PC-3 (cell line): ENCODE data around the gene RGS7. TPM values are rescaled to one million over a fixed set of nuclear protein-coding genes. Genes with fewer than 3 reads are reported as not detected.
A peak's percentile ranks its signal among the peaks of the same experiment; 100 is the strongest.

Experiments used
- ATAC-seq: fragments of 200-7000 bp; cut with Tn5 transposase; 2 replicates; pipeline ENCODE4 v1.9.1; 2020; ENCODE audit warnings: mild to moderate bottlenecking, moderate library complexity
- BruUV-seq: library from RNA; stranded (reverse); fragments of 400-500 nt; replicated peaks from 2 replicates; lab custom pipeline; 2021; lab: Mats Ljungman, UMichigan
- CTCF ChIA-PET: fragments of 300-600 bp; sonication (Branson Sonifier 250); formaldehyde crosslinking; loops from one replicate; lab custom pipeline; 2022; ENCODE audit warnings: antibody characterized with exemption; lab: Charles Lee
- POLR2A ChIA-PET: fragments of 300-600 bp; sonication (Branson Sonifier 250); formaldehyde crosslinking; loops from one replicate; lab custom pipeline; 2022; ENCODE audit warnings: antibody characterized with exemption; ENCODE audit not compliant: unreplicated experiment; lab: Charles Lee
- DNase-seq: peaks from one replicate; pipeline ENCODE4 v3.0.0-alpha.2; 2015
- H2AFZ ChIP-seq: fragments of 300-600 bp; sonication (generic); 2 replicates; pipeline ENCODE4 v1.6.0; 2016; ENCODE audit warnings: antibody characterized with exemption, low read length
- H3F3A ChIP-seq: fragments of 300-600 bp; sonication (generic); one replicate; pipeline ENCODE4 v1.6.0; 2017; ENCODE audit warnings: antibody characterized with exemption, low read length, control low read depth, mild to moderate bottlenecking; ENCODE audit not compliant: unreplicated experiment
- H3K27ac ChIP-seq: fragments of 300-600 bp; sonication (generic); 2 replicates; pipeline ENCODE4 v1.5.1; 2016; ENCODE audit warnings: mild to moderate bottlenecking, low read length
- H3K27me3 ChIP-seq: fragments of 300-600 bp; sonication (generic); 2 replicates; pipeline ENCODE4 v1.6.1; 2016; ENCODE audit warnings: low read length, mixed read lengths
- H3K36me3 ChIP-seq: fragments of 300-600 bp; sonication (generic); 2 replicates; pipeline ENCODE4 v1.6.1; 2016; ENCODE audit warnings: low read depth, mixed run types, low read length, mixed read lengths
- H3K4me1 ChIP-seq: fragments of 300-600 bp; sonication (generic); 2 replicates; pipeline ENCODE4 v1.5.1; 2016; ENCODE audit warnings: low read length; ENCODE audit not compliant: insufficient read depth
- H3K4me2 ChIP-seq: fragments of 300-600 bp; sonication (generic); 2 replicates; pipeline ENCODE4 v1.6.0; 2016; ENCODE audit warnings: low read length
- H3K4me3 ChIP-seq: fragments of 300-600 bp; sonication (generic); 2 replicates; pipeline ENCODE4 v1.5.1; 2016; ENCODE audit warnings: mild to moderate bottlenecking, low read length, mixed read lengths
- H3K79me2 ChIP-seq: fragments of 300-600 bp; sonication (generic); 2 replicates; pipeline ENCODE4 v1.6.1; 2017; ENCODE audit warnings: low read length, mixed read lengths
- H3K9ac ChIP-seq: fragments of 300-600 bp; sonication (generic); 2 replicates; pipeline ENCODE4 v1.6.0; 2016; ENCODE audit warnings: mild to moderate bottlenecking, low read length
- H3K9me2 ChIP-seq: fragments of 300-600 bp; sonication (generic); replicated peaks from 2 replicates; pipeline ENCODE4 v1.6.1; 2016; ENCODE audit warnings: mixed run types, low read length, mixed read lengths
- H3K9me3 ChIP-seq: fragments of 300-600 bp; sonication (generic); 2 replicates; pipeline ENCODE4 v1.6.1; 2016; ENCODE audit warnings: low read length, mixed read lengths
- H4K20me1 ChIP-seq: fragments of 300-600 bp; sonication (generic); 2 replicates; pipeline ENCODE4 v1.6.1; 2016; ENCODE audit warnings: low read length, mixed read lengths
- CTCF ChIP-seq: fragments of 300-600 bp; sonication (generic); conservative IDR thresholded peaks from 2 replicates; pipeline ENCODE4 v1.5.1; 2017; ENCODE audit warnings: antibody characterized with exemption, low read depth, mild to moderate bottlenecking, low read length
- EZH2 ChIP-seq: fragments of 300-600 bp; sonication (generic); IDR thresholded peaks from one replicate; pipeline ENCODE4 v1.6.1; 2017; ENCODE audit warnings: antibody characterized with exemption, mild to moderate bottlenecking, low read length; ENCODE audit not compliant: unreplicated experiment
- EZH2phosphoT487 ChIP-seq: fragments of 300-600 bp; sonication (generic); IDR thresholded peaks from 2 replicates; pipeline ENCODE4 v1.6.1; 2018; ENCODE audit warnings: mild to moderate bottlenecking, antibody characterized with exemption, low read length, borderline replicate concordance
- intact Hi-C: fragments of 100-400 bp; cut with micrococcal nuclease; formaldehyde crosslinking; loops from 2 replicates; pipeline ENCODE4 v1.9.0; 2023
- total RNA-seq: library from RNA; depleted of rRNA; stranded (reverse); fragments of >200 nt; gene quantifications from 2 replicates; pipeline ENCODE4 v1.2.3, GENCODE V29; 2014

The RGS7 gene
- total RNA-seq, 1 experiment from 2014 or later, result 0.15 TPM

- Histone ChIP-seq H3K9ac (no peak overlapping the region), H4K20me1 (no peaks in the 10 kb centered on the region), H3K9me2 (no peaks in the 10 kb centered on the region), H3K4me3 (no peak overlapping the region), H3K27ac (no peak overlapping the region), H2AFZ (0 out of 2 replicates have a peak overlapping the region, but pooled peaks have one; percentile 24), H3K9me3 (no peaks in the 10 kb centered on the region), H3K79me2 (no peaks in the 10 kb centered on the region), H3K27me3 (no peaks in the 10 kb centered on the region), H3K4me2 (no peak overlapping the region), H3F3A (no peaks in the 10 kb centered on the region), H3K36me3 (no peaks in the 10 kb centered on the region), H3K4me1 (no peaks in the 10 kb centered on the region)
- TF ChIP-seq CTCF (no peak), EZH2phosphoT487 (no peak)
- DNase-seq, result no peak
- ChIA-PET POLR2A (no interaction called here), CTCF (interaction anchor here (0.6 kb wide), 1 partner anchor 31 kb away, joined by 3 read pairs; no protein-coding TSS in a partner anchor)
- no peak for ATAC-seq
- BruUV-seq, result no TSS peak
- intact Hi-C loops, result no loop called here
Observed at GRCh38 chr1:240758296-240758695, 598.7 kb downstream of the RGS7 start.

GRCh38 chr1:240747907-240748306 is 609.1 kb downstream of the RGS7 start:
- Histone ChIP-seq H3K9me3 (no peaks in the 10 kb centered on the region), H3K36me3 (no peaks in the 10 kb centered on the region), H3F3A (no peaks in the 10 kb centered on the region), H3K4me1 (no peaks in the 10 kb centered on the region), H3K79me2 (no peaks in the 10 kb centered on the region), H3K9ac (no peak overlapping the region), H4K20me1 (no peaks in the 10 kb centered on the region), H3K4me2 (no peak overlapping the region), H2AFZ (no peak overlapping the region), H3K27ac (no peak overlapping the region), H3K9me2 (no peaks in the 10 kb centered on the region), H3K27me3 (no peaks in the 10 kb centered on the region), H3K4me3 (no peak overlapping the region)
- BruUV-seq, result no TSS peak
- DNase-seq, result no peak
- TF ChIP-seq EZH2 (no peak), EZH2phosphoT487 (no peak), CTCF (no peak)
- no peak for ATAC-seq
- ChIA-PET CTCF (no interaction called here), POLR2A (no interaction called here)
- intact Hi-C loops, result no loop called here

GRCh38 chr1:240743705-240744104 is 613.3 kb downstream of the RGS7 start:
- Histone ChIP-seq H3K36me3 (no peaks in the 10 kb centered on the region), H2AFZ (no peak overlapping the region), H3F3A (no peaks in the 10 kb centered on the region), H3K9me3 (no peaks in the 10 kb centered on the region), H3K4me1 (no peaks in the 10 kb centered on the region), H3K9me2 (no peaks in the 10 kb centered on the region), H3K27me3 (no peaks in the 10 kb centered on the region), H4K20me1 (no peaks in the 10 kb centered on the region), H3K79me2 (no peaks in the 10 kb centered on the region), H3K4me3 (no peak overlapping the region), H3K9ac (no peak overlapping the region), H3K27ac (no peak overlapping the region), H3K4me2 (no peak overlapping the region)
- CTCF ChIA-PET, result no interaction called here
- no peak for ATAC-seq
- BruUV-seq, result no TSS peak
- TF ChIP-seq CTCF (no peak), EZH2 (no peak), EZH2phosphoT487 (no peak)
- no peak for DNase-seq
- POLR2A ChIA-PET, result interaction anchor here (0.5 kb wide), 1 partner anchor 712 kb away, joined by 3 read pairs; no protein-coding TSS in a partner anchor
- intact Hi-C loops, result no loop called here
